Stimulated activated CD4-positive, alpha-beta T cell treated with anti-CD3 and anti-CD28 coated beads, Interleukin-4, amount 100 ng/mL, for 1 hour (primary cell): ENCODE measurements around the gene KCNK2.

ENCODE experiments used
- DNase-seq: peaks from one replicate; pipeline ENCODE4 v3.0.0-alpha.2; 2020

The KCNK2 gene

DNA sequence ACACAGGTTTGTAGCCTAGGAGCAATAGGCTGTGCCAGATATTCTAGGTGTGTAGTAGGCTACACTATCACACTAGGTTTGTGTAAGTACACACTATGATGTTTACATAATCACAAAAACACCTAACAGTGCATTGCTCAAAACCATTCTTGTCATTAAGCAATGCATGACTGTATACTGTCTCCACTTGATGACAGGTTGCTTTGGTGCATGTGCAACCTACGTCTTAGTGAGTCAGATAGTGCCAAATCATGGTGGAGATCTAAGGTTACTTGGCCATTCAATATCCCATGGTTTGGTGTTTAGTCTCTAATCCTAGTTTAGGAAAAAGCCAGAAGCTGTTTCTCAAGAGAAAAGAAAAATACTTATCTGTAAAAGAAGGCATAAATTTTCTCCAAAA, 181.1 kb downstream of the KCNK2 start:
- DNase-seq: no peak

DNA sequence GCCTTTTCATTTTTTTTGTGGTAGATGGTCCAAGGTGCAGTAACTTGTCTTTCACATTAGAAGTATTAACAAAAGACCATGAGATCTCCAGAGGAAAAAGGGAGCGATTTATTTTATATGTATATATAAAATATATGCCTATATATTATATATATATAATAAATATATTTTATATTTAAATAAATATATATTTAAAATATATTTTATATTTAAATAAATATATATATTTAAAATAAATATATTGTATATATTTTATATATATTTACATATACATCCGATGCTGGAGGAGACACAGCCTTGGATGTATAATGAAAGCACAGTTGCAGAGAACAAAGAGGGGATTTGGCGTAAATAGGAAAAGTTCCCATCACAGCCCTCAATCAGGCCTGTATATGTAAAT, 182.1 kb downstream of the KCNK2 start:
- DNase-seq: no peak

DNA sequence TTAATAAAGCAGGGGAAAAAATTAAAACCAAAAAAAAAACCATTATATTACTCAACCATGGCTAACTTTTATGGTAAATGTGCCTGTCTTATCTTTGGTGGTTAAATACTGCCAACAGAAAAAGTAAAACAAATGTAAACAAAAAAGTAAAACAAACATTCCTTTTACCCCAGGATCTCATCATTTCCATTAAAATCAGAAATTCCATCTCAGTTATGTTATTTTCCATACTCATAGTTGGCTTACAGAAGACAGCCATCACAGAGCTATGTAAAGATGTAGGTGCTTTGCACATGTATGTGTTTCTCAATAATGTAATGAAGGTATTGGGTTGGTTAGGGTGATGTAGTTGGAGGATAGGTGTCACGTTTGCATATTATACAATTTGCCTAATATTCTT, 185.0 kb downstream of the KCNK2 start:
- DNase-seq: no peak

DNA sequence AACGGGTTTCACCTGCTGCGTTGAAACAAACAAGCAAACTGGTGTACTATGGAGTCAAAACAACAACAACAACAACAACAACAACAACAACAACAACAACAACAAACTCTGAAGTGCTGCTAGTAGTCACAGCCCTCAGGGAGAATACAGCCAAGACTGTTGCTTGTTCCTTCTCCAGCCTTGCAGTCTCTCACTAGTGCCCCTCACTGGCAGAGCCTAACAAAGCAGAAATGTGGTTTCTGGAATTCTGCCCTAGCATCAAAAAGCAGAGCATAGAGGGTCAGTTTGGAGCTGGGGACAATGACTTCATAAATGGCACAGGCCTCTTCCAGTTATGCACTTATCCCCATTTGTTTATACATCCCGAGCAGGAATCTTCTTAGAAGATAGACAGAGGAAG, 187.4 kb downstream of the KCNK2 start:
- DNase-seq: no peak

DNA sequence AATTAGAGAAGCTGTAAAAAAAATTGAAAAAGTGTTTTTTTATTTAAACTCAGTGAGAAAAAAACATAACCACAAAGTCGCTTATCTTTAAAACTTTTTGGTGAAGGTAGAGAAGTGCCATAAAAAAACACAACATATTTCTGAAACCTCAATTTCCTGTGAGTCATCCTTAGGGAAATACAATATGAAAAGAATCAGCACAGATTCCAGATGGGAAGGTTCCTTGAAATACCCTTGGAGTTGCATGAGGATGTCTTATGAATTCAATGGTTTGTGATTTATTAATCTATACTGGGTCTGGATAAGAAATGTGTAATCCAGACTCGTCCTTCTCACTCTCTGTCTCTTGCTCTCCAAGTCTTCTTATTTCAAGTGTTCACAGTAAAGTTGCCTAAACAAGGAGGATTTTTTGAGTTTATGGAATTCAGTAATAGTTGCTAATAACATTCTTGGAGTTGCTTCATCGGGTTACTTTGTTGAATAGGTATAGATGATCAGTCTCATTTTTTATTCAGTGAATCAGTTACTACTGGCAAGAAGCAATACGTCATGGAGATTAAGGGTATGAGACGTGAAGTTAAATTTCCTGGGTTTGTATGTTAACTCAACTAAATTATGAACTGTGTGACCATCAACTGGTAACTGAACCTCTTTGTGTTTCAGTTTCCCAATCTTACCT, 191.4 kb downstream of the KCNK2 start:
- no peak for DNase-seq

DNA sequence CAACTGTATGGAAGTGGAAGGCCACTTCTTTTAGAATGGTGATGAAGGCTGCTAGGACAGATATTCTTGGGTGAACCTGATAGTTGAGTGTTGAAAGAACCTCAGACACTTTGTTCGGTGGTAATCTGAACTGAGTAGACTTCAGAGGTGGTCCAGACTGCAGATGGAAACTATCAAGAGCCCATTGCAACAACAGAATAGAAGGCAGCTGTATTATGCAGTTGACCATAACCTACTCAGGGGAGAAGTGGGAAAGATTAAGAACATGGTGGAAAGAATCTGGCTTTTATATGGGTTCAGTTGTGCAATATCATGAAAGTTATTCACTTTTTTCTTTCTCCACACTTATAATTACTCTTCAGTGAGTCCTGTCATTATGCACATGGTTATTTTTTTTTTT, 194.0 kb downstream of the KCNK2 start:
- DNase-seq: no peak

DNA sequence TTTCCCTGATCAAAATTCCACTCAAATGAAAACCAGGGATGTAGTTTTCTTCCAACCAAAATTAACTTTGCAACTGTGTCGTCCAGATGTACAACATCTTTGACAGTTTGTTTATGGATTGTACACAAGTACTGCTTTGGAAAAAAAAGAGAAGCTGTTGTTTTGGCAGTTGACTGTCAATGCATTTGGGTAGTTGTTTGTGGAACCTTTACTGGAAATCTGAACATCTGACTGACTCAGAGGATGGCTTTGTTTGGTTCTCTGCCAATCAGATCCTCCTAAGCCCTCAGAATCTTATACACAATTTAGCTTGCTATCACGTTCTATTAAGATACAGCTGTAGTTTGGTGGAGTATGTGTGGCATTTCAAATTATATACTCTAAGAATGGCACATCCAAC, 195.0 kb downstream of the KCNK2 start:
- no peak for DNase-seq

DNA sequence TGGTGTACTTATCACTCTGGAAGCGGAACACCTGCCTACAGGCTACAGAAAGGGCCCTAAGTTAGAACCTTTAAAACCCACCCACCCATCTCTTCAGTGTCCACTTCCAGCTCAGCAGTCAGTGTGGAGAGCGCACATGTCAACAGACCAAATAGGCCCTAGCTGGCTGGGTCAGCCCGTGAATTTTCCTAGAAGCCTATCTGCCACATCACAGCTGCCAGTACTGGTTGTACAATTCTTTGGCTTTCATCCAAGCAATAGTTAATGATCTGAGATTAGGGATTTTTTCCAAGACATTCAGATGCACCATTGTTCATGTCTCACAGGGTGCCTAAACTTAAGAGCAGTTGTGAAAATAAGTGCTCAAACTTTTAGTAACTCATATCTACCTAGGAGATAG, 197.1 kb downstream of the KCNK2 start:
- DNase-seq: no peak

DNA sequence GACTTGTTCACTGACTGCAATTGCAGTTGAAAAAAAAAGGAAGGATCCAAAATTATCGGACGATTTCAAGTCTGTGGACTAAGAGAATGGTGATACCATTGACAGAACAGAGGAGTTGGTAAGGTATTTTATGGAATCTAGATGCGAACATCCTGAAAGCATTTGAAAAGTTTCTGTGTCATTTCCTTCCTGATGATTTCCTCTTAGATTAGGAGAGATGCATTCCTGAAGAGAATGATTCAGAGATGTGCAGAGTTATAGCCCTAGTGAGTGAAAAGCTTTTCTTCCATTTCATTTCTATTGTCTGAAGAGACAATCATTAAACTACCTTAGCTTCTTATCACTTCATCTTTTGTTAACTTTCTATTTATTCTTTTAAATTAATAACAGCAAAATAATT, 200.0 kb downstream of the KCNK2 start:
- DNase-seq: no peak

DNA sequence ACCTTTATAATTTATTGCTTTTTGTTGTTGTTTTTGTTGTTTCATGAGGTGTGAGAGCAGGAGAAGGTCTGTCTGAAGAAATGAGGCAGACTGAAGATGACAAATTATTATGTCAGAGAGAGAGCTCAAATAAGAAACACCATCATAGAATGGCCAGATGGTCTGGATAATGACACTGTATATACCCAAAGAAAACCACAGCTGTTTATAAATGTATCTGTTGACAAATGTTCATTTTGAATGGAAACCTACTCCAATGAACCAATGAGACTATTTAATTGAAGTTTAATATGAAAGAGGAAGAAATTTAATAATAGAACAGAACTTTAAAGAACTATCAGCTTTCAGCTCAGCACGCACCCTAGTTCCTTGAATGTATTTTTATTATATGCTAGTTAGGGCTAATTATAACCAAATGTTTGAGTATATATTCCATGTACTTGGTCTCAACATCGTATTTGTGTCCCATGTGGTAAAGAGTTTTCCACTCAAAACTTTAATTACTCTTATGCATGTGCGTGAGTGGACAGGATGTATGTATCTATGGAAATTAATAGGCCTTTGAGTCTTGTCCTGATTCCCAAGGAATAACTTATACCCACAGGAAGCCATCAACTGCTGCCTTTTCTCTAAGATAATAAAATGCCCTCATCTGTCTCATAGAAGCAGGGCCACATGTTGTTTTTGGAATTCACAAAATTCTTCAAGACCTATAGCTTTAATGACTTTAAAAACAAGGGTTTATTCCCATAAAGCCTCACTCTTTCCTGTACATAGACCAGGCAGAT, 202.7 kb downstream of the KCNK2 start:
- no peak for DNase-seq
